Stimulated activated CD4-positive, alpha-beta T cell treated with anti-CD3 and anti-CD28 coated beads, Interleukin-2, amount 100 ng/mL, for 24 hours (primary cell): Measurements from ENCODE around the gene KIRREL3.

Source experiments
- DNase-seq, 2 donors: peaks; one replicate each; pipeline ENCODE4 v3.0.0-alpha.2; 2020

The KIRREL3 gene

DNA sequence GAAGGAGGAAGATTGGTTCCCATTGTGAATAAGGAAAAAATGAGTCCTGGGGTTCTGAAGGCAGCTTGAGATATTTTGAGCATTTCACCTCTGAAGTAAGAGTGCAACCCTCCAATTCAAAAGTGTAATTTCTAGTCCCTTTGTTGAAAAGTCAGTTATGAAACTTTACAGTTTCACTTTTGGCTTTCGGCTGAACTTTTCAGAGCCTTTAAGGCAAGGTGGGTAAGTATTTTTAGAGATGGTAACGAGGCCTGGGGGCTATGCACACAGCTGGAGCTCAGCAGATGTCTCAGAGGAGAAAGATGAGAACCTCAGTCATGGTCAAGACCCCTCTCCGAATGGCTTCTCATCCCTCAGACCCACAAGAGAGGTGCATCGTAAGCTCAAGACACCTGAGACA, 267.6 kb downstream of the KIRREL3 start:
- no peak for DNase-seq

DNA sequence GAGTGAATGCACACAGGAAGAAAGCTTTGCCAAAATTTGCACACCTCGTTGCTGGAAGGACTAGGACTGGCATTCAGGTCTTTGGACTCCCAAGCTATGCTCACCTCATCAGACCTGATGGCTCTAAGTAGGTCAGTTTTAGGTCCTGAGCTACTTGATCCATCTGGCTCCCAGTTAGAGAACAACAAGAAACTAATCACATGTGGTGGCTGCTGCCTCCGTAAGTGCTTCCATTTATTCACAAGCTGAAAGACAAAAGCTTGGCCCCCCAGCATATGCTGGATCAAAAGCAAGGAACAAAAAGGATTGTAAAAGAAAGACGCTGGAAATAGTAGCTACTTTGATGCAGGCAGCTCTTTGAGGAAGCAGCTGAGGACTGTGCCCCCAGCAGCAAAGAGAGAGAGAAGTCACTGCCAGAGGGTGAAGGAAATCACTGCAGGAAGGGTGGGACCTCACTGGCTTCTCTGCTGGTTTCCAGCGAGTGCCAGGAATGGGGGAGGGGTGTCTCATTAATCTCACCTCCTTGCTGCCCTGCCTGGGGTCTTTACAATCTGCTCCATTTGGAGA, 268.9 kb downstream of the KIRREL3 start:
- no peak for DNase-seq

DNA sequence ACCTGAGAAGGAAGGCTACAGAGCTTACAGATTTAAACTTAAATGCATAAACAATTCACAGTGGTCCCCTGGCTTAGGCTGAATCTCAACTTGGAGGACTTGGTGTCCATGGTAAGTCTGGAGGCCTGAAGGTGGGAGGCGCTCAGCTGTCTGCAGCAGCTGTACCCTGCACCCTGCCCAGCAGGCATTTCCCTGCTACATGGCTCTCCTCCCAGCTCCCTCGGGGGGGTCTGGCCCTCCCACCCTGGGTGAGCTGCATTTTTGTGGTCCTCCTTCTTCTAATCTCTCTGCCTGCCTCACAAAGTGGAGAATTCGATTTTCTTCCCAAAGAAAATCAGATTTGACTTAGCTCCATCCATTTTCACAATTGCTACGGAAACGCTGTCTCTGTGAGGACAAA, 273.2 kb downstream of the KIRREL3 start:
- DNase-seq, result no peak

DNA sequence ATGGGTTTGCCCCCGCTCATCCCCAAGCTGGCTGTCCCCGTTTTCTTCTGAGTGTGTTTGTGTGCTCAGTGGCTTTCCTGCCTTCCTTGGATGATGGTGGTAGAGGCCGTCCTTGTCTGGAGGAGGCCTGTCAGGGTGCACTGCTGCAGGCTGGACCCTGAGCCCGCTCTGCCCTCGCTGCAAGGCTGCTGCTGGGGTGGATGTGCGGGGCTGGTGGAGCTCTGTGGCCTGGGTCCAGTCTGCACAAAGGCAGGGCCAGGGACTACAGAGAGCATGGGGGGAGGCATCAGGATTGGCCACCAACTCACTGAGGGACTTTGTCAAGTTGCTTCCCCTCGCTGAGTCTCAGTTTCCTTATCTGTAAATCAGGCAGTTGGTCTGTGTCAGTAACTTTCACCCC, 275.0 kb downstream of the KIRREL3 start:
- DNase-seq, result no peak

DNA sequence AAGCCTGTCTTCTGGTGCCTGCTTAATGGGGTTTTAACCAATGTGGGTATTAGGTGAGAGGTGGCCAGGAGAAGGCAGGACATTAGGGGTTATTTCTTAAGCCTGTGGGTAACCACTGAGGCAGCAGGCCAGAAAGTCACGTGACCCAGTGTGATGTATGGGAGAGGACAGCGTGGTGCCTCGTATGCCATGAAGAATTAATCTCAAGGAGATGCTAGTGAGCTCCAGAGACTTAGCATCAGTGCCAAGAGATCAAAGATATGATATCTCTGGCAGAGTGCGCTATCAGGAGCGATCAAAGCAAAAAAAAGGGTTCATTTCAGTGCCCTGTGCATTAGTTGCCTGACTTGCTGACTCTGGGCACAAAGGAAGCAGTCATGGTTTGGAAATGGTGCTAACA, 275.5 kb downstream of the KIRREL3 start:
- DNase-seq, result no peak

DNA sequence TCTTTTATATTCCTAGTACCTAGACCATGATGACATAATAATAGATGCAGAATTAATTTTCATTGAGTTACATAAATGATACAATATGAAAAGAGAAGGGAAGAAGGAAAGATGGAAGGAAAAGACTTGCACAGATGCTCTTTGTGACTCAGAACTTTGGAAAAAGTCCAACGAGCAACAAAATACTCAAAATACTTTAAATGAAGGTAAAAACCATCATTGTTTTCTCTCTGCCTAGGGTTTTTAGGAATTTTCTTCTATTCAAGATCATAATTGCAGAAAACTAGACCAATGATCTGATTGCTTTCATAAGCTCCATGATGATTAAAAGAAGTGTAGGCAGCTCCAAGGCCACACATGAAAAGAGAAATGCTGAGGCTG, 276.9 kb downstream of the KIRREL3 start:
- no peak for DNase-seq

DNA sequence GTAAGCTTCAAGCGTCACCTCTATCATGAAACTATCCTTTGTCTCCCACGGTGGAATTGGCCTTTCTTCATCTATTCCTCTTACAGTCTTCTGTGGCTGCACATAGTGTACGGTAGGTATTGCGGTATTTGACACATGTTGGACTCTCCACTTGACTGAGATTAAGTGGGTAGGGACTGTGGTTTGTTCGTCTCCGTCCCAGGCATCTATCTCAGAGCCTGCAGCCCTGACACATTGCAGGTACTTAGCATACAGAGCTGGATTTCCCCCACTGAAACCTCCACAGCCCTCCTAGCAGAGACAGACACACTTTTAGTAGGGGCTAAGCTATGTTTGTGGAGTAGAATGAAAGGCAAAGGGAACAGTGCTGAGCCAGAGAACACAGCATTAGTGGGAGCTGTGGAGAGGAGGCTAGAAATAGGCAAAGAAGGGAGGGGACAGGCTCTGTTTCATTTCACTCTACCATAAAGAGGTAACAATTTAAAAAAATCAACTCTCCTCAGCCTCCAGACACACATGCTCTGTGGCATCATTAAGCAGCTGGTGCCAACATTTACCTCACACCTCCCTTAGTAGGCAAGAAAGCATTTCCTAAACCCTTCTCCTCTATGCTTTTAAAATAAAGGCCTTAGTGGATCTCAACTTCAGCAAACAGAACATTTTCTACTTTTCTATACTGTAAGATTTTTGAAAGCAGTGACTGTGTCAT, 277.5 kb downstream of the KIRREL3 start:
- DNase-seq, result no peak

DNA sequence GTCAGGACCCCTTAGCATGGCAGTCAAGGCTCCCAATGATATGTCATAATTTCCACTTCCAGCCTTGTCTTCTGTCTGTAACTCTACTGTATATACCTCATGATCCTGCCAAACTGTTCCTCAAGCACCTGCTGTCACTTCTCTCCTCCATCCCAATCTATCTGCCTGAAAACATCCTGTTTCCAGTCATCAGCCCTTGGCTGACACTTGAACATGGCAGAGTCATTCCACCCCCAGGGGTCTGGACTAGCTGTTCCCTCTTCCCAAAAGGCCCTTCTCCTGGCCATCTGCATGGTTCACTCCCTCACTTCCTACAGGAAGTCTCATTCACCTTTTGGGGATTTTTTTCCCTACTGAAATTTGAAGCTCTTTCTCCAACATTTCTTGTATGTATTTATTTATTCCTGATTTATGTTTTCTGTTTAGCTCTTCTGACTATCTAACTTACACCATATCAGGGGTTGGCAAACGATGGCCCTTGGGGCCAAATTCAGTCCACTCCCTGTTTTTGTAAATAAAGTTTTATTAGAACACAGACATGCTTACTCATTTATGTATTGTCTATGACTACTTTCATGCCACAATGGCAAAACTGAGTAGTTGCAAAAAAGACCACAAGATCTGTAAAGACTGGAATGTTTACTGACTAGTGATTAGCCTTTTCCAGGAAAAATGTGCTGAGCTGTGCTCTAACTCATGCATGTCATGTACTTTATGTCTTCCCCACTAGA, 278.4 kb downstream of the KIRREL3 start:
- no peak for DNase-seq

DNA sequence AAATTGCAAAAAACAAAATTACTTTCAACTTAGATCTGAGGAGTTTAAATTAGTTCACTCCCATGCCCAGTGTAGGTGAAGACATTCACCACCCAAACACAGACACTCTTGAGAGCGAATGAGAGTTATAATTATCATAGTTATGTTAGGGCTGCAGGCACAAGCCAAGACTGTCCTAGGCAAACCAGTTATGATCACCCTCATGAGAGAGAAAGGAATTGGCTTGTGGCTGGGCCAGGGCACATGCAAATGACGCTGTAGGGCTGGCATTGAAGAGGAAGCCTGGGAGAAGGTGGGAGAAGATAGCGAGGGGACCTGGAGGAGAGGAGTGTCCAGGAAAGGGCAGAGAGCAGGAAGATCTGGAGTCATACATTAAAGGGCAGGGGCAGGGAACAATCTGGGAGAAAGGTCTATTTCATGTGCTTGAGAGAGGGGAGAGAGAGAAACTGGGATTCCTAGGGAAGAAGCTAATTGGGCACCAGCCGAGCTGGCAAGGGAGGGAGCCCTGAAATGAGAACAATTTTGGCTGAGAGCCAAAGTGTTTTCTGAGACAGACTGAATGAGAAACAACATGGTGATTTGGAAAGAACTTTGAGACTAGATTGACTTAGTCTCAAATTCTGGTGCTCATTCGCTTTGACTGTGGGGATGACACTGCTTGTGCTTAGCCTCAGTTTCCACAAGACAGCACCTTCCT, 279.9 kb downstream of the KIRREL3 start:
- no peak for DNase-seq

DNA sequence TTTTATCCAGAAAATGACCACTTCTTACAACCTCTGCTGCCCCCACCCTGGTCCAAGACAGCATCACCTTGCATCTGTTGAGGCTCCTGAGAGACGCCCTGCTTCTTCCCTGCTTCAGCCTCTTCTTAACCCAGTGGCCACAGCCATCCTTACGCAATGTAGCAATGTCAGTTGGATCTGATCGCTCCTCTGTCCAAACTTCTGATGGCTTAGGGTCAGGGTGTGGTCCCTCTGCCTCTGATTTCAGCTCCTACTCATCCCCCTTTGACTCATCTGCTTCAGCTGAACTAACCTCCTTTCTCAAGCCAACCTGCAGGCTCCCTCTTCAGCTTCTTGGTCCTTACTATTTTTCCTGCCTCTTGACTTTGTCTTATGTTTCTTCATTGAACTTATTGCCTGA, 280.8 kb downstream of the KIRREL3 start:
- no peak for DNase-seq

DNA sequence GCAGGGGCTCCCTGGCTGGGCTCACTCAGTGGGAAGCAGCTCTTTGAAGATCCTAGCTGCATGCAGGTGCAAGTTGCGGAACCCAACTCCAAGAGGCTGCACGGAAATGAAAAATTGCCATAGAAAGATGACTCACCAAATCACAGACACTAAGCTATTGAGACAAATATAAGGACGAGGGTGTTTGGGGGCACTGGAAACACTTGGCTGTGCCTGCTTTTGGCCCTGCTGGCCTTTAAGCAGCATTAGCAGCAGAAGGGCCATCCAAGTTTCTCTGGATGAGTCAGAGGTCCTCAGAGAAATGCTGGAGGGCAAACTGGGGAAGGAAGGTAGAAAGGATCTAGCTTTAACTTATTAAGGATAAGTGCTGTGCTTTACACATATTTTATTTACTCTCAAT, 282.3 kb downstream of the KIRREL3 start:
- no peak for DNase-seq

DNA sequence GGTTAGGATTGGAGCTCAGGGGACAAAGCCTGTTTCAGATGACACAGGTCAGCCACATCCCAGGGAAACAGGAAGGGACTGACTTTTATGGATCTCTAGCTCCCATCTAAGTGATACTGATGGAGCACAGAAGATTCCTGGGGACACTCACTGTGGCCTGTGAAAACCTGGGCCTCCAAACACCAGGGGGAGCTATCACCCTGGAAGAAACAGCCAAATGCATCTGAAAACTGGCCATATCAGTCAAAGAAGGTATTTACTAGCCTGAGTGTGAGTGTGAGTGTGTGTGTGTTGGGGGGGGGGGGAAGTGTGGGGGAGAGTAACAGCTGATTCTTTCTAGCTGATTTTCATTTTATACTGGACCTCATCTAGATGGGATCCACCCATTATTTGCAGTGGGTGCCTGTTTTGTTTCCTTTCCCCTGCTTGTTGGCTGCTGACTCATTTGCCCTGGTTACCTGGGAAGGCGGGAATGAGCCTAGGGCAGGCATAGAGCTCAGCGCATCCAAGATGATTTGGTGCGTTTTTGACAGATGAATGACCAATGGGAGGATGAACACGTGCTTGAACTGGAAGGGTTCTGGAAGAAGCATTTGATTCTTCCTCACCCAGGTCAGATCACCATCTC, 284.0 kb downstream of the KIRREL3 start:
- DNase-seq, result peak; percentile 36 to 55

DNA sequence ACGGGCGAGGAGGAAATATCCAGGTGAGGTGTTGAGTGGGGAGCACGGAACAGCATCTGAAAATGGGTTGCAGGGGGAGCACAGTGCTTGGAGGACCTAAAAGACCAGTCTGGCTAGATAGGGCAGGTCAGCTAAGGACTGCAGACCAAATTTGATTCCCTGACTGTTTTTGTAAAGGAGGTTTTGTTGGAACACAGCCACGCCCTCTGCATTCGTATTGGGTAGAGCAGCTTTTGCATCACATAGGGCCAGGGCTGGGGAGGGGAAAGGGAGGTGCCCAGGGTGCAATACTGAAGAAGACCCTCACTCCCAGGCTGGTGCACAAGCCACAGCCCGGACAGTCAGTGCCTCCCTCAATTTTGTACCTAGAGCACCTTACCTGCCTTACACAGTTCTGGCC, 286.8 kb downstream of the KIRREL3 start:
- no peak for DNase-seq

DNA sequence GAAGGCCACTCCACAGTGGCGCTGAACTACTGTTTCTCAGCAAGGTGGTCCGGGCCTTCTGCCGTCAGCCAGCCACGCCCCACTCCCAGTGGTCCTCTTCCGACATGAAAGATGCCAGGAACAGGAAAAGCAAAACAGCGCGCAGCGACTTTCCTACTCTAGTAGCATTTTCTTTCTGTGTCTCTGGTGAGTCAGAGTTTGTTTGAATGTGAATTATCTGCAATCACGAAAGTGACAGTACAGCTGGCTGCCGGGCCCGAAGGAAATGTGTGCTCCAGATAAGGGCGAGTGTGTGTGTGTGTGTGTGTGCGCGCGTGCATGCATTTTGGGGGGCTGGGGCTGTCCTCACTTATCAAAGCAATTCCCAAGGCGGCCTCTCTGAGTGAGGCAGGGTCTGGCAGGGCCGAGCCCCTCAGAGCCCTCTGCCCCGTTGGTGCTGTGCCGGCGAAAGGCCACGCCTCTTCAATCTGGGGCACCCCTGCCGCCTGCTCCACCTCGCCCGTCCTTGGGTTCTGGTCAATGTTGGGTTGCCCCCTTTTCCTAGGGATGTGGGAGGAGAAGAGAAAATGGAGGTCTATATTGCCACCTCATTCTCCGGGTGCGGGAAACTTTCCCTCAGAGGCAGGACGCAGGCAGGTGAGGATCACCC, 288.5 kb downstream of the KIRREL3 start:
- no peak for DNase-seq

DNA sequence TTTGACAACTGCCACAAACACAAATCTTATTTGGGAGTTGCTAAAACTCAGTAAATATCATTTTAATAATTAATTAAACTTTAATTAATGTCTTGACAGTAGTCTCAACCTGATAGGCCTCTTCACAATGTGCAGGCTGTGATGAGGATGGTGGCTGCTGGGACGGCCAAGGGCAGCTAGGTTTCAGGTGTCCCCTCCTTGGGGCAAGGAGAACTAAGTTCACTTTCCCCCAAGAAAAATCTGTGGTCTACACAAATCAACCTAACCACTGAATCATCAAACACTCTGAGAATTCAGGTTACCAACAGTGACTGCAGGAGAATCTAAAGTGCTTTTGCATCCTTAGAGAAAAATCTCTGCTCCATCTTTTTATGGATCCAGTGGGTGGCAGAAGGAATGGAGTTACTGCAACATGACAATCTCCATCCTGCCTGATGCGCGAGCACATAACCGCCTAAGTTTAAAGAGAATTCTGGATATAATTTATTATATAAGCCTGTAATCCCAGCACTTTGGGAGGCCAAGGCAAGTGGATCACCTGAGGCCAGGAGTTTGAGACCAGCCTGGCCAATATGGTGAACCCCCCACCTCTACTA, 289.7 kb downstream of the KIRREL3 start:
- no peak for DNase-seq

DNA sequence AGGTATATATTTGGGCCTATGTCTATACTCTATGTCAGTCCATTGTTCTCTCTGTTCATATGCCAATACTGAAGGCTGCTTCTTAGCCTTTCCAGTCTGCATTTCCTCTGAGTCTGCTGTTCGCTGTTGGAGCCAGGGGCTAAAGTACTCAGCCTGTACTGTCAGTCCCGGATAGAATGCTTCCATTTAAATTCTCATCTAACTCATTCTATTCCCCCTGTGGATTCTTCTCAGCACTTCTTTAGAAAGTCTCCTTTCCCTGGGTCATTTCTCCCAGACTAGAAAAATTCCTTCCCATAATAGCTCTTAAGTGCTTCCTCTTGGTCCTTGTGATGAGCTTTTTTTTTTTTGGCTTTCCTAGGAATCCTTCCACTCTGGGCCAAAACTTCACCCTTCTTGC, 293.1 kb downstream of the KIRREL3 start:
- no peak for DNase-seq

DNA sequence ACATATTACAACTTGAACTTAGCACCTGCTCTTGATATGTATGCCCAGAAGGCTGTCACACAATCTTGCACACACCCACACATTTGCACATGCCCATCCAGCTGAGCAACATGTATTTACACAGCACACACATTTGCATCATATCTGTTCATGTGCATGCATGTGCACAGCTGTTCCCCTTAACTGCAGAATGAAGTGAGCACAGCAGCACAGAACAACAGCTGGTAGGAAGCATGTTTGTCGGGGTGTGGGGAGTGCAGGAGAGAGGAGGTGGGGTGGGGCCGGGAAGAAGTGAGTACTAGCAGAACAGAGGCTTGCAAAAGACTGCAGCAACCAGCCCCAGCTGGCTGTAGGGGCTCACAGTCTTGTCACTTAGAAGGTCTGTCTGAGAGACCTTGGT, 296.5 kb downstream of the KIRREL3 start:
- DNase-seq, result no peak

DNA sequence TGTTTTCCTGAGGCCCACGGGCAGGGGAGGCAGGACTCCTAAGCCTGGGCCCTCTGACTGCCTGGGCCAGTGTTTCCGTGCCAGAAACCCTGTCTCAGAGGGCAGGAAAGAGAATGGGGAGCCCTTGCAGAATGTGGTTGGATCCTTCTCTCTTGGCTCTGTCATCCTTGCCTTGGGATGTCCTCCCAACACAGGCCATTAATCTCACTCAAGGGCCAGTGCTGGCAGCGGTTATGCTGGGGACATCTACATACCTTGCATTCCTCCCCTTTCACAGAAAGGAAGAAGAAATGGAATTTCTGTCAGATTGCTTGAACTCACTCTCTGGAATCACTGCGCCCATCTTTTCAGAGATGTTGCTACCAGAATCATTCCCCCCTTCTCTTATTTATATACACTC, 296.9 kb downstream of the KIRREL3 start:
- no peak for DNase-seq

DNA sequence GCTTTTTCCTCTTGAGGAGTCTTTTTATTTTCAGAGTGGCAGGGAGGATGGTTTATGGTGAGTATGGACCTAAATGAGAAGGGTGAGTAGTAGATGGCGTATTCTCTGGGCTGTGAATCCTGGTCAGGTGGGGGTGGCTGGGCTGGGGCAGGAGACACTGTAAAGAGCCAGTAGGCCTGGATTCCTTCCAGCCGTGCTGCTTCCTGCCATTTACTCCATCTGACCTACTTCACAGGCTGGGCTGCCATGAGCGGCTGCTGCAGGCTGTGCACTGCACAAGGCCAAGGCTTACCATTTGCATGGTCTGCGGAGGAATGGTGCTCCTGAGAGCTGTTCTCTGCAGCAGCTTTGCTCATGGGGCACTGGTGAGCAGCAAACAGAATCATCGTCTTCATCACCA, 297.6 kb downstream of the KIRREL3 start:
- DNase-seq, result no peak

DNA sequence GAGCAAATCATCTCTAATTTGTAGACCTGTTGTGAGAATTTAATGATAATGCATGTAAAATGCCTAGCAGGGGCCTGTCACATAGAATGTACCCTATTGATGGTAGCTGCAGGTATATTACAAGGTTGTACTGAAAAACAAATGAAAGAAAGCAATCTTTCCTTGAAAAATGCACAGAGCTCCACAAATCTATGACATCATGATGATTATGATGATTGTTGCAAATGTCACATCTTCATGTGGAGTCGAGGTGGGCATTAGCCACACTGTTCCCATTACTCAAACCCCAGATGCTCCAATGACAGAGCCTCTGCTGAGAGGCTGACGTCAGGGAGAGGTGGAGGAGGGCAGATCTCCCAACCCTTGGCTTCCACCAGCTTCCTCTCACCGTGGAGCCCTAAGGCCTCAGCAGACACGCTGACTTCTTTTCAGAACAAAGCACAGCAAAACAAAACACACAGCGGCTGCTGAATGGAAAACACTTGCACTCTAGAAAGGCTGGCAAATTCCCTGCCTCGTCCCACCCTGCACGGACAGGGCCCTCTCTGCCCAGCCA, 298.3 kb downstream of the KIRREL3 start:
- DNase-seq, result no peak

DNA sequence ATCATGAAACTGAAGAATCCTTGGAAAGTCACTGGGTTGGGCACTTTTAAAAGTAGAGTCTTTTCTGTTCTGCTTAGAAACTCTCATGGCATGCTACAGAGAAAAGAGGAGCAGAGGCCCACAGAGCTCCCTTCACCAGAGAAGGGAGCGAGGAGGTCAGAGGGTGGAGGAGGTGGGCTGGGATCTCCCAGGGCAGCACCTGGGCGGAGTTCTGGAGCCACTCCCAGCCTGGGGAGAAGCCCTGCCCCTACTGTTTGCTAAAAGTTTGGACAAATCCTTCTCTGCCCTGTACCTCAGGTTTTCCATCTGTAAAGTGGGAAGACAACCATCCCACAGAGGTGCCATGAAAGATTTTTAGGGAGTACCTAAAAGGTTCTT, 299.1 kb downstream of the KIRREL3 start:
- DNase-seq, result no peak
